Tibial nerve (tissue), 4 donors: ENCODE data around the gene FABP3.

Source experiments
- EP300 ChIP-seq, 2 donors: sonication (generic); formaldehyde crosslinking; IDR thresholded peaks; one replicate each; pipeline ENCODE4 v1.6.1; 2017; ENCODE audit warnings: antibody characterized with exemption in 2 of 2, mild to moderate bottlenecking in 1 of 2
- POLR2A ChIP-seq, 2 donors: fragments of 450-650 bp; IDR thresholded peaks; one replicate each; pipeline ENCODE4 v1.6.1; 2017; ENCODE audit warnings: antibody characterized with exemption in 2 of 2, mild to moderate bottlenecking in 2 of 2, moderate library complexity in 2 of 2
- TF ChIP-seq, protein P1 (sequence below), 5 experiments: fragments of 200-600 bp in 3 of 5; fragments of 450-650 bp in 2 of 5; sonication (generic) in 3 of 5; IDR thresholded peaks; one replicate each; pipeline ENCODE4 v1.5.1; 2016 to 2019; ENCODE audit warnings: antibody characterized with exemption in 5 of 5, mild to moderate bottlenecking in 3 of 5, moderate library complexity in 2 of 5

DNA sequence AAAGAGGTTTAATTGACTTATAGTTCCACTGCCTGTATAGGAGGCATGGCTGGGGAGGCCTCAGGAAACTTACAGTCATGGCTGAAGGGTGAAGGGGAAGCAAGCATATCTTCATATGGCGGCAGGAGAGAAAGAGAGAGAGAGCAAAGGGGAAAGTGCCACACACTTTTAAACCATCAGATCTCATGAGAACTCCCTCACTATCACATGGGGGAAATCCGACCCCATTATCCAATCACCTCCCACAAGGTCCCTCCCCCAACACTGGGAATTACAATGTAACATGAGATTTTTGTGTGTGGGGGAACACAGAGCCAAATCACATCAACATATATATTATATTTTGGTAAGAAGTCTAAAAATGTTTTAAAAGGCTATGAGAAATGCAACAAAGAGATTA lies 27.2 kb downstream of the FABP3 start:
- TF ChIP-seq, protein P1, sequence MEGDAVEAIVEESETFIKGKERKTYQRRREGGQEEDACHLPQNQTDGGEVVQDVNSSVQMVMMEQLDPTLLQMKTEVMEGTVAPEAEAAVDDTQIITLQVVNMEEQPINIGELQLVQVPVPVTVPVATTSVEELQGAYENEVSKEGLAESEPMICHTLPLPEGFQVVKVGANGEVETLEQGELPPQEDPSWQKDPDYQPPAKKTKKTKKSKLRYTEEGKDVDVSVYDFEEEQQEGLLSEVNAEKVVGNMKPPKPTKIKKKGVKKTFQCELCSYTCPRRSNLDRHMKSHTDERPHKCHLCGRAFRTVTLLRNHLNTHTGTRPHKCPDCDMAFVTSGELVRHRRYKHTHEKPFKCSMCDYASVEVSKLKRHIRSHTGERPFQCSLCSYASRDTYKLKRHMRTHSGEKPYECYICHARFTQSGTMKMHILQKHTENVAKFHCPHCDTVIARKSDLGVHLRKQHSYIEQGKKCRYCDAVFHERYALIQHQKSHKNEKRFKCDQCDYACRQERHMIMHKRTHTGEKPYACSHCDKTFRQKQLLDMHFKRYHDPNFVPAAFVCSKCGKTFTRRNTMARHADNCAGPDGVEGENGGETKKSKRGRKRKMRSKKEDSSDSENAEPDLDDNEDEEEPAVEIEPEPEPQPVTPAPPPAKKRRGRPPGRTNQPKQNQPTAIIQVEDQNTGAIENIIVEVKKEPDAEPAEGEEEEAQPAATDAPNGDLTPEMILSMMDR (IDR thresholded peaks at IDR 0.05) = no peak
- no peak for TF ChIP-seq EP300 (IDR thresholded peaks at IDR 0.05)
- no peak for TF ChIP-seq POLR2A (IDR thresholded peaks at IDR 0.05)
